HG02943 (cell line): ENCODE results near the gene BIN2.

Source experiments
- ATAC-seq: cut with Tn5 transposase; IDR thresholded peaks from one replicate; pipeline ENCODE4 v1.9.1; 2021; ENCODE audit warnings: mild to moderate bottlenecking, low read depth, moderate library complexity; ENCODE audit not compliant: unreplicated experiment

BIN2 gene

DNA sequence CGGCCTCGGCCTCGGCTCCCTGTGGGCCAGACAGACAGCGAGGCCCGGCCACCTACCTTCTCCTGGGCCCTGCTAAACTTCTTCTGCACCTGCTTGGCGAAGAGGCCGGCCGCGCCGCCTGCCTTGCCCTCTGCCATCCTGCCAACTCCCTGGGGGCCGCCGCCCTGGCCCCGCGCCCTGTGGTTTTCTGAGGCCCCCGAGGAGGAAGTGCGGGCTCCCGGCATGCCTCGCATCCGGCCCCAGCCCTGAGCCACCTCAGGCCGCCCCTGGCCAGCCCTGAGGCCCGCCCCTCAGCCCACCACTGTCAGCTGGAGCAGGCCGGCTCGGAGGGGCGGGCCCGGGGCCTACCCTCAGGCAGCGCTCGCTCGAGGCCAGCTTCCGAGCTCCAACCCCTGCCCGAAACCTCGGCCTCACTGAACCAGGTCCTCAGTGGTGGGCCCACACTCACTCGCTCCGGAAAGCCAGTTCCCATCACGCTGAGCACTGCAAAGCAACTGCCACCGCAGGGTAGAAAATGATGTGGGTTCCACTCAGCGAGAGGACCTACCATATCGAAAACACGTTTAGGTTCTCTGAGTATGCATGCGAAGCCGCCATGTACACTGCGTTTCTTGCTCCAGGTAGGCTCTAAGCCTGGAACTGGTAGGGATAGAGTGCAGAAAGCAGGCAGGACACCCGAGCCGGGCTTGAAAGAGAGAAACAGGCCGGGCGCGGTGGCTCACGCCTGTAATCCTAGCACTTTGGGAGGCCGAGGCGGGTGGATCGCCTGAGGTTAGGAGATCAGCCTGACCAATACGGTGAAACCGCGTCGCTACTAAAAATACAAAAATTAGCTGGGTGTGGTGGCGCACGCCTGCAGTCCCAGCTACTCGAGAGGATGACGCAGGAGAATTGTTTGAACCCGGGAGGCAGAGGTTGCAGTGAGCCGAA is at the start of gene BIN2:
Gene BIN2 (minus strand): TSS at position 209 of the 930 bp plus-strand sequence. CDS start 72 bp downstream, at position 137.
- no peak for ATAC-seq

DNA sequence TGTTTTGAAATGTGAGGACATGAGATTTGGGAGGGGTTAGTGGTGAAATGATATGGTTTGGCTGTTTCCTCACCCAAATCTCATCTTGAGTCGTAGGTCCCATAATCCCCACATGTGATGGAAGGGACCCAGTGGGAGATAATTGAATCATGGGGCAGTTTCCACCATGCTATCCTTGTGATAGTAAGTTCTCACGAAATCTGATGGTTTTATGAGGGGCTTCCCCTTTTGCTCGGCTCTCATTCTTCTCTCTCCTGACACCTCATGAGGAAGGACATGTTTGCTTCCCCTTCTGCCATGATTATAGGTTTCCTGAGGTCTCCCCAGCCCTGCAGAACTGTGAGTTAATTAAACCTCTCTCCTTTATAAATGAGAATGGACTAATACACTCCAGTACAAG is 49.2 kb upstream of the BIN2 start:
- ATAC-seq = no peak

DNA sequence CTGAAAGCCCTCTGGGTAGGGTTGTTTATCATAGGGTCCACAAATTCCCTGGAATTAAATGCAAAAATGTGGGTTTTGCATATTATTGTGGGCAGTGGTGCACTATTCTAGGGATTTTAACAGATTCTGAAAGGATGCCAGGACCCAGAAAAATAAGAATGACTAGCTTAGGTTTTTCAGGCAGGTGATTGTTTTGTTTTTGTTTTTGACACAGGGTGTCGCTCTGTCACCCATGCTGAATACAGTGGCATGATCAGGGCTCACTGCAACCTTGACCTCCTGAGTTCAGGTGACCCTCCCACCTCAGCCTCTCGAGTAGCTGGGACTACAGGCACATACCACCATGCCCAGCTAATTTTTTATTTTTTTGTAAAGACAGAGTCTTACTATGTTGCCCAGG is 48.0 kb upstream of the BIN2 start:
- ATAC-seq = no peak

- no peak for ATAC-seq
Measured at GRCh38 chr12:51371295-51371953, 47.5 kb upstream of the BIN2 start.

DNA sequence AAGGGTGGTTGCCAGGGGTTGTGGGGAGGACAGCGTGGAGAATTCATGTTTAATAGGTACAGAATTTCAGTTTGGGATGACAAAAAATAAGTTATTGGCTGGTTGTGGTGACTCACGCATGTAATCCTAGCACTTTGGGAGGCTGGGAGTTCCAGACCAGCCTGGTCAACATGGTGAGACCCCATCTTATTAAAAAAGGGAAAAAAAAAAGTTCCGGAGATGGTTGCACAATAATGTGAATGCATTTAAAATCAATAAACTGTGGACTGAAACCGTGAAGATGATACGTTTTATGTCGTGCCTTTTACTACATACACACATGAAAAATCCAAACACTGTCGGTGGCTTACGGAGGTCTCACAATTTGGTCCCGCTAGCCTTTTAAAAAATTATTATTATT is 46.7 kb upstream of the BIN2 start:
- no peak for ATAC-seq

GRCh38 chr12:51369581-51369980 is 45.6 kb upstream of the BIN2 start:
- ATAC-seq = no peak

GRCh38 chr12:51368640-51369517 is 44.9 kb upstream of the BIN2 start:
- ATAC-seq = peak; percentile 96

GRCh38 chr12:51365276-51365675 is 41.3 kb upstream of the BIN2 start:
- ATAC-seq = no peak

- no peak for ATAC-seq
Measured at GRCh38 chr12:51364001-51364400, 40.0 kb upstream of the BIN2 start.

- no peak for ATAC-seq
Measured at GRCh38 chr12:51362747-51363342, 38.9 kb upstream of the BIN2 start.

DNA sequence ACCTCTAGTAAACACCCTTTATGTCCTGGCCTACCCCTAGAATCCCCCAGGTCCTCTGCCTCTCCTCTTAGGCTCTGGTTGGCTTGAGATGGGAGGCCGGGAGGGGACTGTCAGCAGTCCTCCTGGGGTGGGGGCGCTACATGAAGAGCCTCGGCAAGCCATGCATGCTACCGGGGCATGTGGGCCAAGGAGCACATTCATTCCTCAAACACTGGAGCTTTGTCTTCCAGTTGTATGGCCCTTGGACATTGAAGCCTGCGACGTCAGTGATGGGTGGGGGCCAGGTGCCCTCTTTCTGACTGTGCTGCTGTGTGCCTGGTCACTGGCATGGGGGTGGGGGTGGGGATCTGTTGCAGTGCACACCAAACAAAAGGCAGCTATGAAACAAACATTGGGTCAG is 38.3 kb upstream of the BIN2 start:
- ATAC-seq = no peak

GRCh38 chr12:51361161-51362016 is 37.4 kb upstream of the BIN2 start:
- no peak for ATAC-seq

DNA sequence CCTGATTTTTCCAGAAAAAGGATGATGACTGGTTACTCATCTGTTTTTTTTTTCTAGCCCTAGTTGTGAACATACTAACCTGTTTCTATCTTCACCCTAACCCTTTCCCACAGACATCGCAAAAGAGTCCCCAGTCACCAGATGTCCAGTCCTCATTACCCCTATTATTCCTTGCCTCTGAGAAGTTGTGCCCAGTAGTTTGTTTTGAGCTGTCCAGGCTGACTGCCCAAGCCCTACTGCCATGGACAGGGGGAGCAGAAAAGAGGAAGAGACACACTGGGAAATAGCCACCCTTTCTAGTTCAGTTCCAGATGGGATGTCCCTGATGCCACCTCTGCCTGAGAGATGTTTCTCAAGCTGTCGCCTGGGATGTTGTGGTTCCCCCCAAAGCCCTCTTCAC is 36.3 kb upstream of the BIN2 start:
- no peak for ATAC-seq

GRCh38 chr12:51359851-51360250 is 35.9 kb upstream of the BIN2 start:
- no peak for ATAC-seq

- no peak for ATAC-seq
Measured at GRCh38 chr12:51358496-51358895, 34.5 kb upstream of the BIN2 start.

- no peak for ATAC-seq
Measured at GRCh38 chr12:51357374-51358047, 33.5 kb upstream of the BIN2 start.

DNA sequence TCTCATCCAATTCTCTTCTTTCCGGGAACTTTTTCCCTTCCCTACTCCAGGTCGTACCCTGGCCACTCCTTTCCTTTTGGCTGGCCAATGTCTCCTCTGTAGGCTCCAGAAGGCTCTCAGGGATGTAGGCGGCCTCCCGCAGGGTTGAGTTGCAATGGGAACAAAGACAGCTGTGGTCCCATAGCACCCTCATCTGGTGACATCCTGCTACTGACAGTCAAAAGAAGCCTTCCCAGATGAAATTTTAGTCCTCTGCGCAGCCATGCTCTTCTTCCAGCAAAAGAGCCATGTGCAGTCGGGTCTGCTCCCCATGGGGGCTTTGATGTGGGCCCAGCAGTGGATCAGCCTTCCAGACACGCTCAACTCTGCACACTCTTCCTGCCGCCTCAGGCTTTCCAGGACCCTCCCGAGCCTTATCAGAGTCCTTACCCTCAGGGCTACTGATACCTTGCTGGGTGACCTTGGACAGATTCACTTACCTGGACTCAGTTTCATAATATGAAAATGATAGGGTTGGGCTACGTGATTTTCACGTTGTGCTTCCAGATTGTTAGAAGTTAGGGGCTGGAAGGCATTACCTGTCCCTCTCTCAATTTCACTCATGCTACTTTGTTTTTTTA is 28.0 kb upstream of the BIN2 start:
- ATAC-seq = no peak

DNA sequence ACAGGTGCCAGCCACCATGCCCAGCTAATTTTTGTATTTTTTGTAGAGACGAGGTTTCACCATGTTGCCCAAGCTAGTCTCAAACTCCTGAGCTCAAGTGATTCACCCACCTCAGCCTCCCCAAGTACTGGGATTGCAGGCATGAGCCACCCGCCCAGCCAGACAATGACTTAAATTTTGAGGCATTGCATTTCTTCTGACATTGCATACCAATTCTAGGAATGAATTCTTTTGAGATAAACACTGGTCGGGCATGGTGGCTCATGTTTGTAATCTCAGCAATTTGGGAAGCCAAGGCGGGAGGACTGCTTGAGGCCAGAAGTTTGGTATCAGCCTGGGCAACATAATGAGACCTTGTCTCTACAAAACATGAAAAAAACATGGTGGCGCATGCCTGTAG is 25.1 kb upstream of the BIN2 start:
- no peak for ATAC-seq

- no peak for ATAC-seq
Measured at GRCh38 chr12:51348116-51348515, 24.1 kb upstream of the BIN2 start.
